GM23338 (cell line): ENCODE data around the gene KCTD15.

Experiments used
- EZH2 ChIP-seq: fragments of 200-600 bp; sonication (generic); IDR thresholded peaks from one replicate; pipeline ENCODE4 v1.8.0; 2017; ENCODE audit warnings: antibody characterized with exemption, mild to moderate bottlenecking, low read depth; ENCODE audit not compliant: unreplicated experiment
- EZH2phosphoT487 ChIP-seq: fragments of 200-600 bp; sonication (generic); IDR thresholded peaks from one replicate; pipeline ENCODE4 v1.8.1; 2018; ENCODE audit warnings: antibody characterized with exemption; ENCODE audit not compliant: unreplicated experiment
- TF ChIP-seq, protein P1 (sequence below), 2 experiments: fragments of 200-600 bp in 1 of 2; sonication (generic) in 1 of 2; conservative IDR thresholded peaks; 2 replicates each; pipeline versions ENCODE4 v1.5.1 to v1.6.1; 2016 to 2017; ENCODE audit warnings: antibody characterized with exemption in 2 of 2, low read depth in 2 of 2, mild to moderate bottlenecking in 2 of 2, moderate library complexity in 1 of 2
- TF ChIP-seq, protein P2 (sequence below): IDR thresholded peaks from one replicate; pipeline ENCODE4 v1.6.1; 2018; ENCODE audit warnings: antibody characterized with exemption; ENCODE audit not compliant: unreplicated experiment

DNA sequence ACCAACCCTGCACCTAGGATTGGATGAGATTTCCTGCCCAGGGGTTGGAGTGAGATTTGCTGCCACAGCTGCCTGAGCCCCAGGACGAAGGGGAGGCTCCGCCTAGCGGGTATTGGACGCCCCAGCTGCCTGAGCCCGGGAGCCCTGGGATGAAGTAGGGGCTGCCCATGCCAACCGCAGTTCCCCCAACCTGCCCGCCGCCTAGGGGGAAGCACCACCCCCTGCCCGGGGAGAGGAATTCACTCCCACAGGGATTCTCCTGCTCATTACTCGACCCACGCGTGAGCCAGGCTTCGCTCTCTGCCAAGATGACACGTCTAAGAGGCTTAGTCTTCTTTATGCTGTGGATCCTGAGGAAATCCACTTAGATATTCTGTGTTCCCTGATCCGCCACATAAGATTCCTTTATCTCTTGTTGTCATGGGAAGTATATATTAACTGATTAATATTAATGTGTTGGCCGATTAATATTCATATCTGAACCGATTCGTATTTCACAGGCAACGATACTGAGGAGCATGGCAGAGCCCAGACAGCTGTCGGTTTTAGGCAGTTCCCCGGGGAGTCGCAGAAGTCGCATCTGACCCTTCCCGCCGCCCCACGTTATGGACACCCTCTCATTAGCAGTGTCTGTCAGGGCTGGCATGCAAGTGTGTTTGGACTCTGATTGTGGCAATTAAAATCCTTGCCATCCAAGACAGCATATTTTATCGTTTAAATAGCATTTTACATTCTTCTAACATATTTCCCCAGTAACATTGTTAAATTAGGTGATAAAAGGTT is 44.5 kb upstream of the KCTD15 start:
- TF ChIP-seq, protein P1, sequence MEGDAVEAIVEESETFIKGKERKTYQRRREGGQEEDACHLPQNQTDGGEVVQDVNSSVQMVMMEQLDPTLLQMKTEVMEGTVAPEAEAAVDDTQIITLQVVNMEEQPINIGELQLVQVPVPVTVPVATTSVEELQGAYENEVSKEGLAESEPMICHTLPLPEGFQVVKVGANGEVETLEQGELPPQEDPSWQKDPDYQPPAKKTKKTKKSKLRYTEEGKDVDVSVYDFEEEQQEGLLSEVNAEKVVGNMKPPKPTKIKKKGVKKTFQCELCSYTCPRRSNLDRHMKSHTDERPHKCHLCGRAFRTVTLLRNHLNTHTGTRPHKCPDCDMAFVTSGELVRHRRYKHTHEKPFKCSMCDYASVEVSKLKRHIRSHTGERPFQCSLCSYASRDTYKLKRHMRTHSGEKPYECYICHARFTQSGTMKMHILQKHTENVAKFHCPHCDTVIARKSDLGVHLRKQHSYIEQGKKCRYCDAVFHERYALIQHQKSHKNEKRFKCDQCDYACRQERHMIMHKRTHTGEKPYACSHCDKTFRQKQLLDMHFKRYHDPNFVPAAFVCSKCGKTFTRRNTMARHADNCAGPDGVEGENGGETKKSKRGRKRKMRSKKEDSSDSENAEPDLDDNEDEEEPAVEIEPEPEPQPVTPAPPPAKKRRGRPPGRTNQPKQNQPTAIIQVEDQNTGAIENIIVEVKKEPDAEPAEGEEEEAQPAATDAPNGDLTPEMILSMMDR (conservative IDR thresholded peaks at IDR 0.05; ENCODE audit: low read depth in 2 of 2) = no peak
- TF ChIP-seq EZH2 = no peak
- no peak for TF ChIP-seq EZH2phosphoT487
- TF ChIP-seq, protein P2, sequence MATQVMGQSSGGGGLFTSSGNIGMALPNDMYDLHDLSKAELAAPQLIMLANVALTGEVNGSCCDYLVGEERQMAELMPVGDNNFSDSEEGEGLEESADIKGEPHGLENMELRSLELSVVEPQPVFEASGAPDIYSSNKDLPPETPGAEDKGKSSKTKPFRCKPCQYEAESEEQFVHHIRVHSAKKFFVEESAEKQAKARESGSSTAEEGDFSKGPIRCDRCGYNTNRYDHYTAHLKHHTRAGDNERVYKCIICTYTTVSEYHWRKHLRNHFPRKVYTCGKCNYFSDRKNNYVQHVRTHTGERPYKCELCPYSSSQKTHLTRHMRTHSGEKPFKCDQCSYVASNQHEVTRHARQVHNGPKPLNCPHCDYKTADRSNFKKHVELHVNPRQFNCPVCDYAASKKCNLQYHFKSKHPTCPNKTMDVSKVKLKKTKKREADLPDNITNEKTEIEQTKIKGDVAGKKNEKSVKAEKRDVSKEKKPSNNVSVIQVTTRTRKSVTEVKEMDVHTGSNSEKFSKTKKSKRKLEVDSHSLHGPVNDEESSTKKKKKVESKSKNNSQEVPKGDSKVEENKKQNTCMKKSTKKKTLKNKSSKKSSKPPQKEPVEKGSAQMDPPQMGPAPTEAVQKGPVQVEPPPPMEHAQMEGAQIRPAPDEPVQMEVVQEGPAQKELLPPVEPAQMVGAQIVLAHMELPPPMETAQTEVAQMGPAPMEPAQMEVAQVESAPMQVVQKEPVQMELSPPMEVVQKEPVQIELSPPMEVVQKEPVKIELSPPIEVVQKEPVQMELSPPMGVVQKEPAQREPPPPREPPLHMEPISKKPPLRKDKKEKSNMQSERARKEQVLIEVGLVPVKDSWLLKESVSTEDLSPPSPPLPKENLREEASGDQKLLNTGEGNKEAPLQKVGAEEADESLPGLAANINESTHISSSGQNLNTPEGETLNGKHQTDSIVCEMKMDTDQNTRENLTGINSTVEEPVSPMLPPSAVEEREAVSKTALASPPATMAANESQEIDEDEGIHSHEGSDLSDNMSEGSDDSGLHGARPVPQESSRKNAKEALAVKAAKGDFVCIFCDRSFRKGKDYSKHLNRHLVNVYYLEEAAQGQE = no peak
